ENCODE measurements around the gene OXER1. TPM values are rescaled to one million over a fixed set of nuclear protein-coding genes. Genes with fewer than 3 reads are reported as not detected.
"Not testable (repeated sequence)": the region's sequence is repeated elsewhere in the genome, so short reads cannot be mapped to it uniquely, and the experiment has no call there.

The OXER1 gene
- total and polyA plus RNA-seq, 7 donors: 0.33 to 3.0 (median 1.3) TPM; not detected in 1

GRCh38 chr2:42733852-42734251 is 30.1 kb downstream of the OXER1 start:
- Histone ChIP-seq H3K27me3 (no peaks in the 10 kb centered on the region), H3K4me3 (no peak overlapping the region), H3K9me3 (no peaks in the 10 kb centered on the region), H3K4me1 (no peaks in the 10 kb centered on the region), H3K27ac (no peak overlapping the region), H3K36me3 (peaks cover 0 to 22% (median 3%) of the 10 kb centered on the region in 4 donors)
- TF ChIP-seq POLR2AphosphoS5 (IDR thresholded peaks at IDR 0.05) (no peak), POLR2A (IDR thresholded peaks at IDR 0.05) (no peak), EP300 (IDR thresholded peaks at IDR 0.05) (no peak), CTCF (IDR thresholded peaks at IDR 0.05) (no peak)
- intact Hi-C loops (cut with DNase I): no loop called here
- 83 to 88% methylated on average over 1 of the region's 1 CpG for WGBS, 2 donors
- DNase-seq: no peak

GRCh38 chr2:42731316-42731715 is 32.6 kb downstream of the OXER1 start:
- H3K4me1 ChIP-seq; H3K4me3 ChIP-seq; intact Hi-C loops (cut with DNase I); H3K9me3 ChIP-seq; H3K27me3 ChIP-seq; DNase-seq; H3K27ac ChIP-seq: not testable (repeated sequence)
- WGBS, 2 donors: 92 to 94% methylated on average over 4 of the region's 4 CpGs
- H3K36me3 ChIP-seq: peaks cover 0 to 19% (median 0%) of the 10 kb centered on the region in 4 donors

GRCh38 chr2:42726680-42727079 is 37.3 kb downstream of the OXER1 start:
- H3K27ac ChIP-seq: no peak overlapping the region
- WGBS, 2 donors: 95 to 97% methylated on average over 2 of the region's 2 CpGs
- intact Hi-C loops (cut with DNase I): no loop called here

GRCh38 chr2:42725657-42726056 is 38.3 kb downstream of the OXER1 start:
- no peak overlapping the region for H3K27ac ChIP-seq
- WGBS, 2 donors: 81 to 91% methylated on average over 4 of the region's 4 CpGs
- H3K4me1 ChIP-seq: peaks cover 0 to 18% (median 17%) of the 10 kb centered on the region in 4 donors
- no peak for DNase-seq
- no peak for TF ChIP-seq CTCF (IDR thresholded peaks at IDR 0.05)
- no peak for TF ChIP-seq EP300 (IDR thresholded peaks at IDR 0.05)
- TF ChIP-seq POLR2AphosphoS5 (IDR thresholded peaks at IDR 0.05): no peak
- no peak for TF ChIP-seq POLR2A (IDR thresholded peaks at IDR 0.05)
- H3K4me3 ChIP-seq: no peak overlapping the region
- H3K9me3 ChIP-seq: no peaks in the 10 kb centered on the region
- intact Hi-C loops (cut with DNase I): no loop called here
- H3K36me3 ChIP-seq: peaks cover 0 to 10% (median 0%) of the 10 kb centered on the region in 4 donors
- H3K27me3 ChIP-seq: no peaks in the 10 kb centered on the region

More at GRCh38 chr2:42726680-42727079, 37.3 kb downstream of the OXER1 start:
- H3K27me3 ChIP-seq: no peaks in the 10 kb centered on the region
- no peak for TF ChIP-seq POLR2AphosphoS5 (IDR thresholded peaks at IDR 0.05)
- no peak for TF ChIP-seq POLR2A (IDR thresholded peaks at IDR 0.05)
- no peak for TF ChIP-seq EP300 (IDR thresholded peaks at IDR 0.05)
- no peak for TF ChIP-seq CTCF (IDR thresholded peaks at IDR 0.05)
- H3K4me3 ChIP-seq: no peak overlapping the region
- H3K9me3 ChIP-seq: no peaks in the 10 kb centered on the region
- peaks cover 0 to 18% (median 17%) of the 10 kb centered on the region in 4 donors for H3K4me1 ChIP-seq
- no peak for DNase-seq
- H3K36me3 ChIP-seq: peaks cover 0 to 10% (median 0%) of the 10 kb centered on the region in 4 donors

GRCh38 chr2:42724886-42725285 is 39.0 kb downstream of the OXER1 start:
- Histone ChIP-seq H3K9me3 (no peaks in the 10 kb centered on the region), H3K36me3 (peaks cover 0 to 10% (median 0%) of the 10 kb centered on the region in 4 donors), H3K4me1 (peaks cover 0 to 18% (median 17%) of the 10 kb centered on the region in 4 donors), H3K4me3 (no peak overlapping the region), H3K27ac (no peak overlapping the region), H3K27me3 (no peaks in the 10 kb centered on the region)
- TF ChIP-seq POLR2AphosphoS5 (IDR thresholded peaks at IDR 0.05) (no peak), EP300 (IDR thresholded peaks at IDR 0.05) (no peak), POLR2A (IDR thresholded peaks at IDR 0.05) (no peak), CTCF (IDR thresholded peaks at IDR 0.05) (no peak)
- 87 to 90% methylated on average over 2 of the region's 2 CpGs for WGBS, 2 donors
- DNase-seq: no peak
- intact Hi-C loops (cut with DNase I): no loop called here
